ENCODE measurements around the gene OR8A1.
"Not testable (repeated sequence)": the region's sequence is repeated elsewhere in the genome, so short reads cannot be mapped to it uniquely, and the experiment has no call there.

- not testable (repeated sequence) for TF ChIP-seq CTCF, POLR2A (IDR thresholded peaks at IDR 0.05)
Measured at GRCh38 chr11:124602723-124603122, 32.9 kb downstream of the OR8A1 start.
